Thoracic aorta (tissue), 2 donors: ENCODE data around the gene RPS19BP1. TPM values are rescaled to one million over a fixed set of nuclear protein-coding genes. Genes with fewer than 3 reads are reported as not detected.
"Not testable (repeated sequence)": the region's sequence is repeated elsewhere in the genome, so short reads cannot be mapped to it uniquely, and the experiment has no call there.

Experiments used
- ATAC-seq: fragments of 150-250 bp; one replicate; pipeline ENCODE4 v1.8.0; 2017; ENCODE audit warnings: low read depth; ENCODE audit not compliant: insufficient number of reproducible peaks, low FRiP score
- DNase-seq: peaks from one replicate; pipeline ENCODE4 v3.0.0-alpha.2; 2020; ENCODE audit warnings: low spot score
- H3K27ac ChIP-seq, 2 donors: fragments of 200-600 bp; sonication (generic); 1 replicate in 1 of 2; 2 replicates in 1 of 2; pipeline ENCODE4 v1.5.1; 2016; ENCODE audit warnings: mild to moderate bottlenecking in 2 of 2, moderate library complexity in 2 of 2
- H3K27me3 ChIP-seq: fragments of 200-600 bp; sonication (generic); replicated peaks from 2 replicates; pipeline ENCODE4 v1.6.0; 2016; ENCODE audit warnings: mild to moderate bottlenecking; ENCODE audit not compliant: insufficient read depth
- H3K36me3 ChIP-seq: fragments of 200-600 bp; sonication (generic); one replicate; pipeline ENCODE4 v1.5.1; 2016
- H3K4me1 ChIP-seq, 2 donors: fragments of 200-600 bp; sonication (generic); 1 replicate in 1 of 2; 2 replicates in 1 of 2; pipeline versions ENCODE4 v1.5.1 to v1.6.0; 2016; ENCODE audit warnings: low read depth in 2 of 2, mild to moderate bottlenecking in 1 of 2; ENCODE audit not compliant: control insufficient read depth in 1 of 2
- H3K4me3 ChIP-seq: fragments of 200-600 bp; sonication (generic); 2 replicates; pipeline ENCODE4 v1.5.1; 2016; ENCODE audit warnings: mild to moderate bottlenecking
- H3K9me3 ChIP-seq: fragments of 200-600 bp; sonication (generic); 2 replicates; pipeline ENCODE4 v1.5.1; 2016
- CTCF ChIP-seq: fragments of 200-600 bp; sonication (generic); IDR thresholded peaks from one replicate; pipeline ENCODE4 v1.5.1; 2019; ENCODE audit warnings: antibody characterized with exemption
- total RNA-seq, 2 donors: library from RNA; depleted of rRNA; stranded (reverse); fragments of >200 nt; gene quantifications; one replicate each; pipeline versions ENCODE4 v1.1.0 to v1.2.3, GENCODE V29; 2016

RPS19BP1 gene
- total RNA-seq, 2 donors from 2014 or later: 77.7 to 89.6 TPM

- TF ChIP-seq CTCF: no peak
- no peaks in the 10 kb centered on the region for H3K9me3 ChIP-seq
- no peak for DNase-seq
- peaks cover 37% of the 10 kb centered on the region for H3K36me3 ChIP-seq
- no peak overlapping the region for H3K27ac ChIP-seq
- no peaks in the 10 kb centered on the region for H3K27me3 ChIP-seq
- H3K4me1 ChIP-seq: peaks cover 38 to 87% of the 10 kb centered on the region in 2 donors
- no peak overlapping the region for H3K4me3 ChIP-seq
- ATAC-seq: no peak
Observed at GRCh38 chr22:39525658-39525975, 6.9 kb downstream of the RPS19BP1 start.

GRCh38 chr22:39524753-39525657, 7.5 kb downstream of the RPS19BP1 start:
- Histone ChIP-seq H3K4me3 (no peak overlapping the region), H3K36me3 (peaks cover 37% of the 10 kb centered on the region), H3K4me1 (peaks cover 34 to 81% of the 10 kb centered on the region in 2 donors), H3K27ac (peak overlapping the region; percentile 22 to 33), H3K27me3 (no peaks in the 10 kb centered on the region), H3K9me3 (no peaks in the 10 kb centered on the region)
- no peak for TF ChIP-seq CTCF
- ATAC-seq (no peak), DNase-seq (no peak)

GRCh38 chr22:39524089-39524752, 8.3 kb downstream of the RPS19BP1 start:
- H3K36me3 ChIP-seq: peaks cover 34% of the 10 kb centered on the region
- no peaks in the 10 kb centered on the region for H3K27me3 ChIP-seq
- H3K9me3 ChIP-seq: no peaks in the 10 kb centered on the region
- peak overlapping the region; percentile 22 to 33 for H3K27ac ChIP-seq
- no peak for ATAC-seq
- TF ChIP-seq CTCF: no peak
- no peak for DNase-seq
- peaks cover 28 to 75% of the 10 kb centered on the region in 2 donors for H3K4me1 ChIP-seq
- H3K4me3 ChIP-seq: peak overlapping the region; percentile 95

GRCh38 chr22:39522567-39523300, 9.8 kb downstream of the RPS19BP1 start:
- no peak for DNase-seq
- Histone ChIP-seq H3K27ac (peak overlapping the region; percentile 100), H3K4me3 (peak overlapping the region; percentile 95), H3K4me1 (peaks cover 31 to 74% of the 10 kb centered on the region in 2 donors), H3K27me3 (no peaks in the 10 kb centered on the region), H3K36me3 (peaks cover 34% of the 10 kb centered on the region), H3K9me3 (no peaks in the 10 kb centered on the region)
- no peak for TF ChIP-seq CTCF
- no peak for ATAC-seq

- H3K4me1 ChIP-seq: peaks cover 31 to 67% of the 10 kb centered on the region in 2 donors
- not testable (repeated sequence) for DNase-seq, H3K9me3 ChIP-seq, H3K27me3 ChIP-seq, ATAC-seq
- peak overlapping the region; percentile 100 for H3K27ac ChIP-seq
- H3K36me3 ChIP-seq: peaks cover 34% of the 10 kb centered on the region
- H3K4me3 ChIP-seq: peak overlapping the region; percentile 95
Observed at GRCh38 chr22:39522091-39522490, 10.5 kb downstream of the RPS19BP1 start.

GRCh38 chr22:39521106-39521885, 11.3 kb downstream of the RPS19BP1 start:
- Histone ChIP-seq H3K36me3 (peaks cover 34% of the 10 kb centered on the region), H3K4me1 (peaks cover 31 to 62% of the 10 kb centered on the region in 2 donors), H3K27ac (peak overlapping the region; percentile 100), H3K4me3 (peak overlapping the region; percentile 95)
- not testable (repeated sequence) for ATAC-seq, DNase-seq, H3K27me3 ChIP-seq, H3K9me3 ChIP-seq
